Activated T-cell treated with anti-CD3 and anti-CD28 coated beads for 48 hours (primary cell): ENCODE measurements around the gene NSMF.
"Not testable (repeated sequence)": the region's sequence is repeated elsewhere in the genome, so short reads cannot be mapped to it uniquely, and the experiment has no call there.

Experiments
- DNase-seq: peaks from one replicate; pipeline ENCODE4 v3.0.0-alpha.2; 2020; ENCODE audit warnings: low read depth

The NSMF gene

GRCh38 chr9:137411260-137411644, 47.9 kb downstream of the NSMF start:
- no peak for DNase-seq

GRCh38 chr9:137410891-137411249, 48.3 kb downstream of the NSMF start:
- DNase-seq: no peak

GRCh38 chr9:137410236-137410890, 48.8 kb downstream of the NSMF start:
- DNase-seq: not testable (repeated sequence)

- DNase-seq: no peak
Measured at GRCh38 chr9:137409515-137409914, 49.6 kb downstream of the NSMF start.

DNA sequence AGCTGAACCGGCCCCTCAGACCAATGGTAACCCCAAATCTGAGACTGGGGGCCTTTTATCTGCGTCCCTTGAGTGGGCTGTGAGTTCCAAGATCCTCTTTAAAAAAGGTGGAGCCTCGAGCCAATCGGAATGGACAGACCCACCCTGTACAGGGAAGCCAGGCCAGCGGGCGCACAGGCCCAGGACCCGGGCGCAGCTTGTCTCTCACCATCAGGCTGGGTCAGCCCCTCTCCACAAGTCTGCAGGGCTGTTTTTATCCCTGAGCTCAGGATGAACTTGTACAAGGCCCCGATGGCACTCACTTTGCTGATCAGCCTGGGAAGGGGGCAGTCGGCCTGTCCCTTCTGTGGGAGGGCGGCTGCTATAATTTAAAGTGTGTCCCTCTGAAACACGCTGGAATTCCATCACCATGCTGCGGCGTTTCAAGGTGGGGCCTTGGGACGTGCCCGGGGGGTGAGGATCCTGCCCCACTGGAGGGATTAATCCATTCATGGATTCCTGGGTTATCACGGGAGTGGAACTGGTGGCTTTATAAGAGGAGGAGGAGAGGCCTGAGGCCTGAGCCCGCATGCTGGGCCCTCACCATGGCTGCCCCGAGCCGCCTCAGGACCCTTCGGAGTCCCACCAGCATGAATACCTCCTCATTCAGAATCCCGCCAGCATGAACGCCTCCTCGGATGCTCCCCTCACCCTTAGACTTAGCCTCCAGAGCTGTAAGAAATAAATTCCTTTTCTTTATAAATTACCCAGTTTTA, 50.3 kb downstream of the NSMF start:
- no peak for DNase-seq

DNA sequence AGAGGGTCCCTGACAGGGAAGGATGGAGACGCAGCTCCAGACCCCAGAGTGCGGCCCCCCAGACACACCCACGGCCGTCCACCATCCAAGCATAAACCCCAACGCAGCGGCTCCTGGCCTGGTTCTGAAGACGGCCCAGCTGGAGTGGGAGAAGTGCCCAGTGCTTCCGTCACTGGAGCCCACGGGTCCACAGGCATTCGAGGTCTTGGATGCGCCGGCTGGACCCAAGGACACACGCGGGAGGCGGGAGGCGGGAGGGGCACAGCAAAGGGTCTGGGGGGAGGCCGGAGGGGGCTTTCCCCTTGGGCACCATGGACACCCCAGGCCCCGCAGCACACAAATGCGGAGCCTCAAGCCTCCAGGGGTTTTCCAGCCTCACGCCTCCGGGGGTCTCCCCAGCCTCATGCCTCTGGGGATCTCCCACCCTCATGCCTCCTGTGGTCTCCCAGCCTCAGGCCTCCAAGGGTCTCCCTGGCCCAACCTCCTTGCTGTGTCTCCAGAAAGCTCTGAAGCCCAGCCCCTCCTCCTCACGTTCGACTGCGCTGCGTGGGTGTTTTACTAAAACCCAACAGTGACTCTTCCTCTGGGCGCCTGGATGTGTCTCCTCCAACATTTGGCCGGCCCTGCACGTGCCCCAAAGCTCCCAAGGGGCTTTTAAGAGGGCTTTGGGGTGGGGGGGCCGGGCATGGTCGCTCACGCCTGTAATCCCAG, 51.4 kb downstream of the NSMF start:
- DNase-seq: no peak

DNA sequence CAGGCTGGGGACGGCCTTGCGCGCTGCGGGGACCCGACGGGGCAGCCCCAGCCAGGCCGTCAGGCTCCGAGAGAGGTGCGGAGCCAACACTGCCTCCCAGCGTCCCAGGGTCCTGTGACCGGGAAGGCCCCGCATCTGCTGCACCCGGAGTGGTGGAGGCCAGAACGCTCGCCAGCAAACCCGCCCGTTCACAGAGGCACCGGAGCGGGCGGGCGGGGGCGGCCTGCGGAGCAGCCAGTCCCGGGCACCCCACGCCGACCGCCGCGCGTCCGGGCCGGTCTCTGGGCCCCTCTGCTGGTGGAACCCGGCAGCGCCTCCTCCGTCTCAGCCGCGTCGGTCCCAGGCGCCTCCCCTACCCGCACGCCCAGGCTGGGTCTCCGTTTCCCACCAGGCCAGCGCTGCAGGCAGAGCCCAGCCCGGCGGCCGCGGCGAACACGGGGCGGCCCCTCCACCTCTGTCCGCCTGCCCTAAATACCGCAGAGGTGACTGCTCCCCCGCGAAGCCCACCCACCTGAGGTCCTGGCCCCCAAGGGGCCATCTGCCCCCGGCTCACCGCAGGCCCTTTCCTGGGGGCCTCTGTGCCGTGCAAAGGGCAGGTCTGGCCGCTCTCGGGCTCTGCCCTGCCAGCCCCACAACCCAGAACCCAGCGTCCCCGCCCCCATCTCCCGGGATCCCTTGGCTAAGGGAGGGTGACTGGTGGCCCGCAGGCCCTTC, 52.1 kb downstream of the NSMF start:
- peak; percentile 66 for DNase-seq

GRCh38 chr9:137406085-137406760, 52.9 kb downstream of the NSMF start:
- no peak for DNase-seq

GRCh38 chr9:137405677-137406081, 53.5 kb downstream of the NSMF start:
- no peak for DNase-seq

DNA sequence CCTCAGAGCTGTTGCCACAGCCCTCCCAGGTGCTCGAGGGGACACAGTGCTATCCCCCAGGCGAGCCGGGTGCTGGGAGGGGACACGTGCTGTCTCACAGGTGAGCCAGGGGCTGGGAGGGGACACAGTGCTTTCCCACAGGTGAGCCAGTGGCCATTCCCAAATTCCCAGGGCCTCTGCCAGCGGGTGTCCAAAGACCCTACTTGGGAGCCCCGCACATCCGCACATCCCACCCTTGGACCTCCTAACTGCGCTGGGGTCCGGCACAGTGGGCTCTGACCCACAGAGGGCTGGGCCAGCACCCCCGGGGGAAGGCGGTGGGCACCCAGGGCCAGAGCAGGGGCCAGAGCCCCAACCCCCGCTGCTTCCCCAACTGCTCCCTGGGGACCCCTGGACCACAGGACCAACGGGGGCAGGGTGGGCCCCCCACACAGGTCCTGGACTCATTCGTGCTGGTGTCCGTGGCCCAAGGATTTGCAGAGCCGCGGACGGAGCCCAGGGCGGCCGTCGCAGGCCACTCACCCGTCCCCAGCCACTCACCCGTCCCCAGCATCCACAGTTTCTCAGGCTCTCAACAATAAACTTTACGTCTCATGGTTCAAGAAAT, 54.1 kb downstream of the NSMF start:
- DNase-seq: no peak

DNA sequence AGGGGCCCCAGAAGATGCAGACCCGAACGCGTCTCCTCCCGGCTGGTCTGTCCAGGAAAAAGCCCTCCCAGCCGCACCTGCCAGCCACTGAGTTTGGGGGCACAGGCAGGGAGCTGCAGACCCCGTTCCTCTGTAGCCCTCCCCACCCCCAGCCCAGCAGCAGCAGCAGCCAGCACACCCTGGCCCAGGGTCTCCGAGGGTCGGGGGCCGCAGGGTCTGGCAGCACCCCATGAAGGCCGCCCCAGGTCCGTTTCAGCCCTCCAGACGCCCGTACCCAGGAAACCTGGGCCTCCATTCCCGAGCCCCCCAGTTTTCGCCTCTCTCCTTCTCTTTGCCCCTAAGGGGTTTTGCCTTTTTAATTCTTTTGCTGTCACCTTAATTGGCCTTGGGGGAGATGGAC, 55.9 kb downstream of the NSMF start:
- DNase-seq: no peak

- no peak for DNase-seq
Measured at GRCh38 chr9:137402746-137403145, 56.4 kb downstream of the NSMF start.

GRCh38 chr9:137398561-137399468, 60.3 kb downstream of the NSMF start:
- DNase-seq: no peak

DNA sequence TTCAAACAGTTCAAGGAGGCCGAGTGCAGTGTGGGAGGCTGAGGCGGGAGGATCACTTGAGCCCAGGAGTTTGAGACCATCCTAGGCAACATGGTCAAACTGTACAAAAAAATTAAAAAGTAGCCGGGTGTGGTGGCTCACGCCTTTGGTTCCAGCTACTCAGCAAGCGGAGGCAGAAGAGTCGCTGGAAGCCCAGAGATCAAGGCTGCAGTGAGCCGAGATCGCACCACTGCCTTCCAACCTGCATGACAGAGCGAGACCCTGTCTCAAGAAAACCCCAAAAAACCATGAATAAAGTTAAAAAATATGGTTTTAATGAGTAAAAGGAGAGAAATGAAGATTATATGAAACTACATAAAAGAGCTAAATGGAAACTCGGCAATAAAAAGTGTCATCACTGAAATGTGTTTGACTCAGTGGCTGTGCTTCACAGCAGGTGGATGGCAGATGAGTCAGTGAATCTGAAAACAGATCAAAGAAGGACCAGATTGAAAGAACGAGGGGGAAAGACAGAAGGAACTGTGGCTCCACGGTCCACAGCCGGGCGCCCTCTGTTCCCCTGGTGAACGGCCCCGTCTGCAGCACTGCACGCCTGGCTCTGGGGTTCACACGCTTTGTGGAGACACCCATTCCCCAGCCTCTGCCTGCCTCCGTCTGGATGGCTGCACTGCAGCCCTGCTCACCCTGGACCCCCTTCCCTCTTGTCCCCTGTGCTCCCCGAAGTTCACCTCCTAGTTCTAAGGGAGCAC, 61.3 kb downstream of the NSMF start:
- peak; percentile 45 for DNase-seq
